ENCODE measurements around the gene ERC2.

The ERC2 gene

DNA sequence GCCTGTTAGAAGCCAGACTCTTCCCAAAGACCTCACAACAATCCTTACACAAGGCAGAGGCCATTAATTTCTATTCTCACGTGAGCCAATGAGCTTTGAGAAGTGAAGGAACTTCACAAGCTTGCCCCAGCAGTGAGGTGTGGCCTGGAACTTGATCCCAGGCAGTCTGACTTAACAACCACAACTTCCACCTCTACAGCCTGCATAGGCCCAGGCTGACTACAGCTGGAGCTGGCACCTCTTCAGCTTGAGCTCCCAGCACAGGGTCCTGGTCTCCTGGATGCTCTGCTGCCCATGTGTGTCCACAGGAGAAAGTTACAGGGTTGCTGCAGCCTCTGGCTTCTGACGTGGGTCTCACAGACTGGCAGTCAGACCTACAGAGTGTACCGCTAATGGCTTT, 111.0 kb downstream of the ERC2 start:
- Histone ChIP-seq H3K36me3 (ENCODE audit: control insufficient read depth in 2 of 2, insufficient read depth in 1 of 2, low read length in 2 of 2) (no peaks in the 10 kb centered on the region), H3K27ac (ENCODE audit: extremely low read depth, low read depth, low read length) (no peak overlapping the region), H3K4me3 (ENCODE audit: low read depth, low read length) (no peak overlapping the region), H3K4me1 (ENCODE audit: control insufficient read depth, insufficient read depth, low read length) (no peaks in the 10 kb centered on the region), H3K9me3 (ENCODE audit: control insufficient read depth, insufficient read depth, low read depth, low read length) (no peaks in the 10 kb centered on the region)
- ChIA-PET CTCF (interaction anchor here (1.9 to 2.9 kb wide), 2 partner anchors 10 to 17 kb away, joined by 10 to 11 read pairs; no protein-coding TSS in a partner anchor), POLR2A (no interaction called here)
- TF ChIP-seq GLIS2 (tag by site-specific recombination; IDR thresholded peaks at IDR 0.05), result no peak
- no peak for TF ChIP-seq ZNF561 (tag by site-specific recombination; IDR thresholded peaks at IDR 0.05; ENCODE audit: borderline replicate concordance)
- TF ChIP-seq ZNF664 (tag by site-specific recombination; IDR thresholded peaks at IDR 0.05), result no peak
- TF ChIP-seq, protein P1, sequence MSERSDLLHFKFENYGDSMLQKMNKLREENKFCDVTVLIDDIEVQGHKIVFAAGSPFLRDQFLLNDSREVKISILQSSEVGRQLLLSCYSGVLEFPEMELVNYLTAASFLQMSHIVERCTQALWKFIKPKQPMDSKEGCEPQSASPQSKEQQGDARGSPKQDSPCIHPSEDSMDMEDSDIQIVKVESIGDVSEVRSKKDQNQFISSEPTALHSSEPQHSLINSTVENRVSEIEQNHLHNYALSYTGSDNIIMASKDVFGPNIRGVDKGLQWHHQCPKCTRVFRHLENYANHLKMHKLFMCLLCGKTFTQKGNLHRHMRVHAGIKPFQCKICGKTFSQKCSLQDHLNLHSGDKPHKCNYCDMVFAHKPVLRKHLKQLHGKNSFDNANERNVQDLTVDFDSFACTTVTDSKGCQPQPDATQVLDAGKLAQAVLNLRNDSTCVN (tag by site-specific recombination; optimal IDR thresholded peaks at IDR 0.05), result no peak
- TF ChIP-seq BCL11B (tag by site-specific recombination; IDR thresholded peaks at IDR 0.05; ENCODE audit: low read depth), result no peak
- no peak for TF ChIP-seq ZNF670 (tag by site-specific recombination; IDR thresholded peaks at IDR 0.05; ENCODE audit: low read depth)
- no peak for TF ChIP-seq OVOL3 (tag by site-specific recombination; IDR thresholded peaks at IDR 0.05)
- TF ChIP-seq ZNF184 (tag by site-specific recombination; IDR thresholded peaks at IDR 0.05), result no peak
- TF ChIP-seq ZNF558 (tag by site-specific recombination; IDR thresholded peaks at IDR 0.05), result no peak
- TF ChIP-seq MEIS1 (CRISPR knock-in tag; IDR thresholded peaks at IDR 0.05; ENCODE audit: borderline replicate concordance), result no peak
- TF ChIP-seq, protein P2, sequence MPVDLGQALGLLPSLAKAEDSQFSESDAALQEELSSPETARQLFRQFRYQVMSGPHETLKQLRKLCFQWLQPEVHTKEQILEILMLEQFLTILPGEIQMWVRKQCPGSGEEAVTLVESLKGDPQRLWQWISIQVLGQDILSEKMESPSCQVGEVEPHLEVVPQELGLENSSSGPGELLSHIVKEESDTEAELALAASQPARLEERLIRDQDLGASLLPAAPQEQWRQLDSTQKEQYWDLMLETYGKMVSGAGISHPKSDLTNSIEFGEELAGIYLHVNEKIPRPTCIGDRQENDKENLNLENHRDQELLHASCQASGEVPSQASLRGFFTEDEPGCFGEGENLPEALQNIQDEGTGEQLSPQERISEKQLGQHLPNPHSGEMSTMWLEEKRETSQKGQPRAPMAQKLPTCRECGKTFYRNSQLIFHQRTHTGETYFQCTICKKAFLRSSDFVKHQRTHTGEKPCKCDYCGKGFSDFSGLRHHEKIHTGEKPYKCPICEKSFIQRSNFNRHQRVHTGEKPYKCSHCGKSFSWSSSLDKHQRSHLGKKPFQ (tag by site-specific recombination; IDR thresholded peaks at IDR 0.05), result no peak

DNA sequence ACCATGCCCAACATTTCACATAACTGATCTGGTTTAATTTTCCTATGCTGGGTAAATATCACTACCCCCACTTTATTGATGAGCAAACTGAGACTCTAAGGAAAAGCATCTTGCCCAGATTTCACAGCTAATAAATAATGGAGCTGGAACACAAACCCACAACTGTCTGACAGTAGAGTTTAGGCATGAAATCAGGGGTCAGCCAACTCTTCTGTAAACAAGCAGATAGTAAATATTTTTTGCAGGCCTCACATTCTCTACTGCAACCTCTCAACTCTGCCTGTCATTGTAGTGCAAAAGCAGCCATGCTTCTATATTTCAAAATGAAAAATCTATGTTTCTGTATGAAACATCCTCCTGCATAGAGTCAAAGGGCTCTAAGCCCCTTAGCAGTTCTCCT, 111.5 kb downstream of the ERC2 start:
- TF ChIP-seq, protein P3, sequence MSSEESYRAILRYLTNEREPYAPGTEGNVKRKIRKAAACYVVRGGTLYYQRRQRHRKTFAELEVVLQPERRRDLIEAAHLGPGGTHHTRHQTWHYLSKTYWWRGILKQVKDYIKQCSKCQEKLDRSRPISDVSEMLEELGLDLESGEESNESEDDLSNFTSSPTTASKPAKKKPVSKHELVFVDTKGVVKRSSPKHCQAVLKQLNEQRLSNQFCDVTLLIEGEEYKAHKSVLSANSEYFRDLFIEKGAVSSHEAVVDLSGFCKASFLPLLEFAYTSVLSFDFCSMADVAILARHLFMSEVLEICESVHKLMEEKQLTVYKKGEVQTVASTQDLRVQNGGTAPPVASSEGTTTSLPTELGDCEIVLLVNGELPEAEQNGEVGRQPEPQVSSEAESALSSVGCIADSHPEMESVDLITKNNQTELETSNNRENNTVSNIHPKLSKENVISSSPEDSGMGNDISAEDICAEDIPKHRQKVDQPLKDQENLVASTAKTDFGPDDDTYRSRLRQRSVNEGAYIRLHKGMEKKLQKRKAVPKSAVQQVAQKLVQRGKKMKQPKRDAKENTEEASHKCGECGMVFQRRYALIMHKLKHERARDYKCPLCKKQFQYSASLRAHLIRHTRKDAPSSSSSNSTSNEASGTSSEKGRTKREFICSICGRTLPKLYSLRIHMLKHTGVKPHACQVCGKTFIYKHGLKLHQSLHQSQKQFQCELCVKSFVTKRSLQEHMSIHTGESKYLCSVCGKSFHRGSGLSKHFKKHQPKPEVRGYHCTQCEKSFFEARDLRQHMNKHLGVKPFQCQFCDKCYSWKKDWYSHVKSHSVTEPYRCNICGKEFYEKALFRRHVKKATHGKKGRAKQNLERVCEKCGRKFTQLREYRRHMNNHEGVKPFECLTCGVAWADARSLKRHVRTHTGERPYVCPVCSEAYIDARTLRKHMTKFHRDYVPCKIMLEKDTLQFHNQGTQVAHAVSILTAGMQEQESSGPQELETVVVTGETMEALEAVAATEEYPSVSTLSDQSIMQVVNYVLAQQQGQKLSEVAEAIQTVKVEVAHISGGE (tag by site-specific recombination; conservative IDR thresholded peaks at IDR 0.05; ENCODE audit: low read depth), result no peak
- no peak for TF ChIP-seq ZNF561 (tag by site-specific recombination; IDR thresholded peaks at IDR 0.05; ENCODE audit: borderline replicate concordance)
- no peak for TF ChIP-seq FEZF1 (tag by site-specific recombination; IDR thresholded peaks at IDR 0.05)
- no peak for TF ChIP-seq ZNF174 (tag by site-specific recombination; IDR thresholded peaks at IDR 0.05)
- TF ChIP-seq, protein P4, sequence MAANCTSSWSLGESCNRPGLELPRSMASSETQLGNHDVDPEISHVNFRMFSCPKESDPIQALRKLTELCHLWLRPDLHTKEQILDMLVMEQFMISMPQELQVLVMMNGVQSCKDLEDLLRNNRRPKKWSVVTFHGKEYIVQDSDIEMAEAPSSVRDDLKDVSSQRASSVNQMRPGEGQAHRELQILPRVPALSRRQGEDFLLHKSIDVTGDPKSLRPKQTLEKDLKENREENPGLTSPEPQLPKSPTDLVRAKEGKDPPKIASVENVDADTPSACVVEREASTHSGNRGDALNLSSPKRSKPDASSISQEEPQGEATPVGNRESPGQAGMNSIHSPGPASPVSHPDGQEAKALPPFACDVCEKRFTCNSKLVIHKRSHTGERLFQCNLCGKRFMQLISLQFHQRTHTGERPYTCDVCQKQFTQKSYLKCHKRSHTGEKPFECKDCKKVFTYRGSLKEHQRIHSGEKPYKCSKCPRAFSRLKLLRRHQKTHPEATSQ (tag by site-specific recombination; IDR thresholded peaks at IDR 0.05), result no peak
- no peak for TF ChIP-seq ZFP41 (tag by site-specific recombination; IDR thresholded peaks at IDR 0.05; ENCODE audit: borderline replicate concordance)
- TF ChIP-seq ZNF600 (tag by site-specific recombination; IDR thresholded peaks at IDR 0.05), result no peak
- TF ChIP-seq GLIS1 (tag by site-specific recombination; IDR thresholded peaks at IDR 0.05), result no peak
- TF ChIP-seq, protein P5, sequence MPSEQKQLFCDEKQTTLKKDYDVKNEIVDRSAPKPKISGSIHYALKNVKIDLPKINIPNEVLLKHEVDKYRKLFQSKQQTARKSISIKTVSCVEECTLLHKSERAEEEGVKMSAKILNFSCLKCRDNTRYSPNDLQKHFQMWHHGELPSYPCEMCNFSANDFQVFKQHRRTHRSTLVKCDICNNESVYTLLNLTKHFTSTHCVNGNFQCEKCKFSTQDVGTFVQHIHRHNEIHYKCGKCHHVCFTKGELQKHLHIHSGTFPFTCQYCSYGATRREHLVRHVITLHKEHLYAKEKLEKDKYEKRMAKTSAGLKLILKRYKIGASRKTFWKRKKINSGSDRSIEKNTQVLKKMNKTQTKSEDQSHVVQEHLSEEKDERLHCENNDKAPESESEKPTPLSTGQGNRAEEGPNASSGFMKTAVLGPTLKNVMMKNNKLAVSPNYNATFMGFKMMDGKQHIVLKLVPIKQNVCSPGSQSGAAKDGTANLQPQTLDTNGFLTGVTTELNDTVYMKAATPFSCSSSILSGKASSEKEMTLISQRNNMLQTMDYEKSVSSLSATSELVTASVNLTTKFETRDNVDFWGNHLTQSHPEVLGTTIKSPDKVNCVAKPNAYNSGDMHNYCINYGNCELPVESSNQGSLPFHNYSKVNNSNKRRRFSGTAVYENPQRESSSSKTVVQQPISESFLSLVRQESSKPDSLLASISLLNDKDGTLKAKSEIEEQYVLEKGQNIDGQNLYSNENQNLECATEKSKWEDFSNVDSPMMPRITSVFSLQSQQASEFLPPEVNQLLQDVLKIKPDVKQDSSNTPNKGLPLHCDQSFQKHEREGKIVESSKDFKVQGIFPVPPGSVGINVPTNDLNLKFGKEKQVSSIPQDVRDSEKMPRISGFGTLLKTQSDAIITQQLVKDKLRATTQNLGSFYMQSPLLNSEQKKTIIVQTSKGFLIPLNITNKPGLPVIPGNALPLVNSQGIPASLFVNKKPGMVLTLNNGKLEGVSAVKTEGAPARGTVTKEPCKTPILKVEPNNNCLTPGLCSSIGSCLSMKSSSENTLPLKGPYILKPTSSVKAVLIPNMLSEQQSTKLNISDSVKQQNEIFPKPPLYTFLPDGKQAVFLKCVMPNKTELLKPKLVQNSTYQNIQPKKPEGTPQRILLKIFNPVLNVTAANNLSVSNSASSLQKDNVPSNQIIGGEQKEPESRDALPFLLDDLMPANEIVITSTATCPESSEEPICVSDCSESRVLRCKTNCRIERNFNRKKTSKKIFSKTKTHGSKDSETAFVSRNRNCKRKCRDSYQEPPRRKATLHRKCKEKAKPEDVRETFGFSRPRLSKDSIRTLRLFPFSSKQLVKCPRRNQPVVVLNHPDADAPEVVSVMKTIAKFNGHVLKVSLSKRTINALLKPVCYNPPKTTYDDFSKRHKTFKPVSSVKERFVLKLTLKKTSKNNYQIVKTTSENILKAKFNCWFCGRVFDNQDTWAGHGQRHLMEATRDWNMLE (tag by site-specific recombination; conservative IDR thresholded peaks at IDR 0.05; ENCODE audit: low read depth), result no peak
- no peak overlapping the region for H3K27ac ChIP-seq (ENCODE audit: extremely low read depth, low read depth, low read length)
- no peak overlapping the region for H3K4me3 ChIP-seq (ENCODE audit: low read depth, low read length)
- ChIA-PET POLR2A (interaction anchor here (0.6 kb wide), 1 partner anchor 611 kb away, joined by 3 read pairs; no protein-coding TSS in a partner anchor), CTCF (interaction anchor here (0.6 to 2.9 kb wide), 3 partner anchors 9 to 141 kb away, joined by 4 to 11 read pairs (median 10); no protein-coding TSS in a partner anchor)
- no peaks in the 10 kb centered on the region for H3K4me1 ChIP-seq (ENCODE audit: control insufficient read depth, insufficient read depth, low read length)
- H3K36me3 ChIP-seq (ENCODE audit: control insufficient read depth in 2 of 2, insufficient read depth in 1 of 2, low read length in 2 of 2), result no peaks in the 10 kb centered on the region
- no peaks in the 10 kb centered on the region for H3K9me3 ChIP-seq (ENCODE audit: control insufficient read depth, insufficient read depth, low read depth, low read length)

Data from HEK293 (cell line).